ENCODE results near the gene CYP8B1. TPM values are rescaled to one million over a fixed set of nuclear protein-coding genes. Genes with fewer than 3 reads are reported as not detected.

Gene CYP8B1
- total and polyA plus RNA-seq, 3 donors from 2014 or later, result not detected

DNA sequence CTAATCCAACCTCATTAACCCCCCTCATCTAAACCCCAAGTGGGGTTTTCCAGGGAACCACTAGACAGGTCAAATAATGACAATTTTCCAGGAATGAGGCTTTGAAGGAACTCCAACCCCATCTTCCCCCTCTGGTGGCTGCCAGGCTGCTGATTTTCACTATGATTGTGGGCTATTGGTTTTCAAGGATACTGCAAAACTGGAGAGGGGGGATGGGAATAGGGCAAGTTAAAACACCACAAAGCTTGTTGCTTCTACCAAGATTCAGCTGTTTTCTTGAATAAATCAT lies 19.8 kb upstream of the CYP8B1 start:
- Histone ChIP-seq H3K27ac (no peak overlapping the region), H3K4me3 (no peak overlapping the region), H3K36me3 (ENCODE audit: low read depth, missing control alignments) (no peaks in the 10 kb centered on the region), H3K9me3 (no peaks in the 10 kb centered on the region), H3K27me3 (no peaks in the 10 kb centered on the region), H3K4me1 (no peaks in the 10 kb centered on the region)
- TF ChIP-seq, protein P1, sequence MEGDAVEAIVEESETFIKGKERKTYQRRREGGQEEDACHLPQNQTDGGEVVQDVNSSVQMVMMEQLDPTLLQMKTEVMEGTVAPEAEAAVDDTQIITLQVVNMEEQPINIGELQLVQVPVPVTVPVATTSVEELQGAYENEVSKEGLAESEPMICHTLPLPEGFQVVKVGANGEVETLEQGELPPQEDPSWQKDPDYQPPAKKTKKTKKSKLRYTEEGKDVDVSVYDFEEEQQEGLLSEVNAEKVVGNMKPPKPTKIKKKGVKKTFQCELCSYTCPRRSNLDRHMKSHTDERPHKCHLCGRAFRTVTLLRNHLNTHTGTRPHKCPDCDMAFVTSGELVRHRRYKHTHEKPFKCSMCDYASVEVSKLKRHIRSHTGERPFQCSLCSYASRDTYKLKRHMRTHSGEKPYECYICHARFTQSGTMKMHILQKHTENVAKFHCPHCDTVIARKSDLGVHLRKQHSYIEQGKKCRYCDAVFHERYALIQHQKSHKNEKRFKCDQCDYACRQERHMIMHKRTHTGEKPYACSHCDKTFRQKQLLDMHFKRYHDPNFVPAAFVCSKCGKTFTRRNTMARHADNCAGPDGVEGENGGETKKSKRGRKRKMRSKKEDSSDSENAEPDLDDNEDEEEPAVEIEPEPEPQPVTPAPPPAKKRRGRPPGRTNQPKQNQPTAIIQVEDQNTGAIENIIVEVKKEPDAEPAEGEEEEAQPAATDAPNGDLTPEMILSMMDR (IDR thresholded peaks at IDR 0.05), result no peak
- TF ChIP-seq POLR2A (IDR thresholded peaks at IDR 0.05), result no peak
- no peak for DNase-seq
- intact Hi-C loops (cut with DNase I; ENCODE audit: low total_unique reads), result no loop called here

DNA sequence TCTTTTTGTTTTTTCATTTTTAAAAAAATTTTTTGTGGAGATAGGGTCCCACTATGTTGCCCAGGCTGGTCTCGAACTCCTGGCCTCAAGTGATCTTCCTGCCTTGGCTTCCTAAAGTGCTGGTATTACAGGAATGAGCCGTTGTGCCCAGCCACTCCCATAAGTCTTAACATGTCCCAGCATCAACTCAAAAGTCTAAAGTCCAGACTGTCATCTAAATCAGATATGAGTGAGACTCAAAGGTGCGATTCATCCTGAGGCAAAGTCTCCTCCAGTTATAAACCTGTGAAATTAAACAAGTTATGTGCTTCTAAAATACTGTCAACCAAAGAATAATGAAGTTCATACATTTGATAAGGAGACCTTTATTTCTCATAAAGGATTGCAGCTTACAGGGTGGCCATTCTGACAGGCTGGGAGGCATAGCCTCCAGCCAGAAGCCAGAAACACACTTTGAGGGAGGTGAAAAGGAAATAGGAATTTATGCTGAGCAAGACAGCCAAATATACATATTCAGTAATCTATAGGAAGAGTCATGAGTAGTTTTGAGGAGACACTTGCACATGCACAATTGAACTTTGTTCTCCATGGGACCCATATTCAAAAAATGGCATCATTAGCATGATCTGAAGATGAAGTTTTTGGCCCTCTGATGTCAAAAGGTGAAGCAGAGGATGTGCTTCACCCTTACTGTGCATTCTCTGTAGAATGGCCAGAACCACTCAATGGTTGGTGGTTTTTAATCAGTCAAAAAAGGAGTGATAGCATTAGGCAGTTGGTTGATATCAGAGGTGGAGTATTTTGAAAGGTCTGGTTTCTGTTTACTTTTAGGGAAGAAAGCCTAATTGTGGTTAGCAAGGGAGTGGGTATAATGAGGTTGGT lies 19.3 kb upstream of the CYP8B1 start:
- Histone ChIP-seq H3K4me3 (no peak overlapping the region), H3K27me3 (no peaks in the 10 kb centered on the region), H3K27ac (no peak overlapping the region), H3K36me3 (ENCODE audit: low read depth, missing control alignments) (no peaks in the 10 kb centered on the region), H3K9me3 (no peaks in the 10 kb centered on the region), H3K4me1 (no peaks in the 10 kb centered on the region)
- DNase-seq, result no peak
- intact Hi-C loops (cut with DNase I; ENCODE audit: low total_unique reads), result no loop called here
- WGBS, 2 donors, result 86 to 87% methylated on average over 3 of the region's 3 CpGs
- TF ChIP-seq, protein P1 (IDR thresholded peaks at IDR 0.05), result no peak
- TF ChIP-seq POLR2A (IDR thresholded peaks at IDR 0.05), result no peak

DNA sequence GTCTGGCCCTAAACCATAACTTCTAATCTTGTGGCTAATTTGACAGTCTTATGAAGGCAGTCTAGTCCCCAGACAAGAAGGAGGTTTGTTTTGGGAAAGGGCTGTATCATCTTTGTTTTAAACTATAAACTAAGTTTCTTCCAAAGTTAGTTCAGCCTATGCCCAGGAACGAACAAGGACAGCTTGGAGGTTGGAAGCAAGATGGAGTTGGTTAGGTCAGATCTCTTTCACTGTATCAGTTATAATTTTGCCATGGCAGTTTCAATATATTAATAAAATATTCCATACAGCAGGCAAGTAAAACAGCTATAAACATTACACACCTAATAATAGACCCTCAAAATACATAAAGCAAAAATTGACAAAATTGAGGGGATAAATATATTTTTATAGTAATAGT lies 17.1 kb upstream of the CYP8B1 start:
- Histone ChIP-seq H3K27ac (no peak overlapping the region), H3K4me3 (no peak overlapping the region), H3K4me1 (no peaks in the 10 kb centered on the region), H3K9me3 (no peaks in the 10 kb centered on the region), H3K27me3 (no peaks in the 10 kb centered on the region), H3K36me3 (ENCODE audit: low read depth, missing control alignments) (no peaks in the 10 kb centered on the region)
- no peak for DNase-seq
- TF ChIP-seq, protein P1 (IDR thresholded peaks at IDR 0.05), result no peak
- TF ChIP-seq POLR2A (IDR thresholded peaks at IDR 0.05), result no peak
- intact Hi-C loops (cut with DNase I; ENCODE audit: low total_unique reads), result no loop called here
- WGBS, 2 donors, result 87 to 93% methylated on average over 1 of the region's 1 CpG

DNA sequence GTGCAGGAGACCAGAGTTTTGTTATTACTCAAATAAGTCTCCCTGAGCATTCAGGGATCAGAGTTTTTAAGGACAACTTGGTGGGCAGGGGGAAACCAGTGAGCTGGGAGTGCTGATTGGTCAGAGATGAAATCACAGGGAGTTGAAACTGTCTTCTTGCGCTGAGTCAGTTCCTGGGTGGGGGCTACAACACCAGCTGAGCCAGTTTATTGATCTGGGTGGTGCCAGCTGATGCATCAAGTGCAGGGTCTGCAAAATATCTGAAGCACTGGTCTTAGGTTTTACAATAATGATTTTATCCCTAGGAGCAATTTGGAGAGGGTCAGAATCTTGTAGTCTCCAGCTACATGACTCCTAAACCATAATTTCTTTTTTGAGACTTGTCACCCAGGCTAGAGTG lies 16.5 kb upstream of the CYP8B1 start:
- Histone ChIP-seq H3K9me3 (no peaks in the 10 kb centered on the region), H3K4me1 (no peaks in the 10 kb centered on the region), H3K27me3 (no peaks in the 10 kb centered on the region), H3K36me3 (ENCODE audit: low read depth, missing control alignments) (no peaks in the 10 kb centered on the region), H3K27ac (no peak overlapping the region), H3K4me3 (no peak overlapping the region)
- intact Hi-C loops (cut with DNase I; ENCODE audit: low total_unique reads), result no loop called here
- TF ChIP-seq, protein P1 (IDR thresholded peaks at IDR 0.05), result no peak
- no peak for TF ChIP-seq POLR2A (IDR thresholded peaks at IDR 0.05)
- 100% methylated on average over 1 of the region's 1 CpG for whole genome bisulfite sequencing, 2 donors
- no peak for DNase-seq

DNA sequence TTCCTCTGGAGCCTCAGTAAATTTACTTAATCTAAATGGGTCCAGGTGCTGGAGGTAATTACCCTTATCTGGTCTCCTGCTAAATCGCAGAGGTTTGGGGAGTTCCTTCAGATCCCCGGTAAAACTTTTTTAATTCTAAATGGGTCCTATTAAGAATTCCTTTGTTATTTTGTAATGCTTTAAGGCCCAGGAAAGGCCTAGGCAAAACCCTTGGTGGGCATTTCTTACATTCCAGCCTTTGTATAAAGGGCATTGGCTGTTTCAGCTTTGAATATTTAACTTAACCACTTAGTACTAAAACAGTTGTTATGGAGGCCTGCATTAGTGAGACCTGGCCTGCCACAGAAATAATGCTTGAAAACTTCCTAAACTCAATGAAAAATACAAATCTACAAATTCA lies 15.4 kb upstream of the CYP8B1 start:
- Histone ChIP-seq H3K4me3 (no peak overlapping the region), H3K27ac (no peak overlapping the region), H3K36me3 (ENCODE audit: low read depth, missing control alignments) (no peaks in the 10 kb centered on the region), H3K9me3 (no peaks in the 10 kb centered on the region), H3K27me3 (no peaks in the 10 kb centered on the region), H3K4me1 (no peaks in the 10 kb centered on the region)
- DNase-seq, result no peak
- intact Hi-C loops (cut with DNase I; ENCODE audit: low total_unique reads), result no loop called here
- no peak for TF ChIP-seq POLR2A (IDR thresholded peaks at IDR 0.05)
- TF ChIP-seq, protein P1 (IDR thresholded peaks at IDR 0.05), result no peak
- 70 to 77% methylated on average over 2 of the region's 2 CpGs for WGBS, 2 donors
